HepG2 (cell line): ENCODE measurements around the gene PANK4. TPM values are rescaled to one million over a fixed set of nuclear protein-coding genes. Genes with fewer than 3 reads are reported as not detected.

Experiments used
- CENPX ChIP-seq: sonication (generic); formaldehyde crosslinking; IDR thresholded peaks from 2 replicates; pipeline ENCODE4 v1.9.0; 2021; ENCODE audit warnings: mild to moderate bottlenecking, missing genetic modification reagents, moderate library complexity
- ISL2 ChIP-seq: sonication (generic); formaldehyde crosslinking; IDR thresholded peaks from 2 replicates; pipeline ENCODE4 v1.5.0; 2020; ENCODE audit warnings: missing genetic modification reagents
- MAFG ChIP-seq: sonication (generic); formaldehyde crosslinking; IDR thresholded peaks from 2 replicates; pipeline ENCODE4 v1.5.1; 2020; ENCODE audit warnings: mild to moderate bottlenecking, missing genetic modification reagents
- MAFK ChIP-seq, 2 experiments: IDR thresholded peaks in 1 of 2; conservative IDR thresholded peaks in 1 of 2; 2 replicates each; pipeline ENCODE4 v1.6.1; 2011; ENCODE audit warnings: improper control_type of control experiment in 2 of 2, low read length in 2 of 2
- MLLT10 ChIP-seq: sonication (generic); formaldehyde crosslinking; IDR thresholded peaks from 2 replicates; pipeline ENCODE4 v1.4.0; 2020; ENCODE audit warnings: missing genetic modification reagents
- MTA3 ChIP-seq: sonication (generic); formaldehyde crosslinking; IDR thresholded peaks from 2 replicates; pipeline ENCODE4 v1.4.0; 2020; ENCODE audit warnings: missing genetic modification reagents
- NONO ChIP-seq, 2 experiments: fragments of 450-650 bp in 1 of 2; sonication (generic) in 1 of 2; formaldehyde crosslinking in 1 of 2; IDR thresholded peaks in 1 of 2; conservative IDR thresholded peaks in 1 of 2; 2 replicates each; pipeline versions ENCODE4 v1.6.1 to v1.8.0; 2017 to 2022; ENCODE audit warnings: mild to moderate bottlenecking in 1 of 2, missing genetic modification reagents in 1 of 2, moderate library complexity in 1 of 2
- NR2F2 ChIP-seq: IDR thresholded peaks from 2 replicates; pipeline ENCODE4 v1.6.1; 2012; ENCODE audit warnings: low read depth, inconsistent platforms, borderline replicate concordance
- POLR2A ChIP-seq, 2 experiments: IDR thresholded peaks; 2 replicates each; pipeline ENCODE4 v1.6.1; 2011; ENCODE audit warnings: low read depth in 2 of 2, low read length in 2 of 2, mild to moderate bottlenecking in 1 of 2, moderate library complexity in 1 of 2; ENCODE audit not compliant: insufficient read depth in 1 of 2
- POLR2AphosphoS2 ChIP-seq: IDR thresholded peaks from 2 replicates; pipeline ENCODE4 v1.6.1; 2011; ENCODE audit warnings: low read depth, low read length, improper control_type of control experiment
- PRPF4 ChIP-seq: fragments of 200-400 bp; formaldehyde crosslinking; IDR thresholded peaks from 2 replicates; pipeline ENCODE4 v1.6.1; 2016; ENCODE audit warnings: low read length, low read depth; ENCODE audit not compliant: poor library complexity, severe bottlenecking
- PTBP1 ChIP-seq: fragments of 200-400 bp; formaldehyde crosslinking; IDR thresholded peaks from 2 replicates; pipeline ENCODE4 v1.6.1; 2018; ENCODE audit warnings: low read length, low read depth; ENCODE audit not compliant: poor library complexity, severe bottlenecking
- RBFOX2 ChIP-seq: fragments of 200-400 bp; formaldehyde crosslinking; IDR thresholded peaks from 2 replicates; pipeline ENCODE4 v1.6.1; 2017; ENCODE audit warnings: low read depth, mild to moderate bottlenecking, low read length
- TFAP4 ChIP-seq: sonication (generic); IDR thresholded peaks from 2 replicates; pipeline ENCODE4 v1.6.1; 2016; ENCODE audit warnings: low read depth, borderline replicate concordance
- THYN1 ChIP-seq: sonication (generic); formaldehyde crosslinking; IDR thresholded peaks from 2 replicates; pipeline ENCODE4 v1.8.1; 2023; ENCODE audit warnings: low read depth, mild to moderate bottlenecking, moderate library complexity, missing genetic modification reagents, borderline replicate concordance
- ZNF101 ChIP-seq: sonication (generic); formaldehyde crosslinking; IDR thresholded peaks from 2 replicates; pipeline ENCODE4 v1.4.0; 2020; ENCODE audit warnings: mild to moderate bottlenecking, low read depth, missing genetic modification reagents, borderline replicate concordance
- ZNF274 ChIP-seq: sonication (generic); formaldehyde crosslinking; IDR thresholded peaks from 2 replicates; pipeline ENCODE4 v1.5.1; 2020; ENCODE audit warnings: mild to moderate bottlenecking, missing genetic modification reagents
- ZNF280D ChIP-seq: sonication (generic); formaldehyde crosslinking; IDR thresholded peaks from 2 replicates; pipeline ENCODE4 v1.5.1; 2020; ENCODE audit warnings: mild to moderate bottlenecking, missing genetic modification reagents
- ZNF337 ChIP-seq: sonication (generic); formaldehyde crosslinking; IDR thresholded peaks from 2 replicates; pipeline ENCODE4 v1.5.1; 2020; ENCODE audit warnings: missing genetic modification reagents, low read depth, mild to moderate bottlenecking, borderline replicate concordance
- ZNF501 ChIP-seq: sonication (generic); formaldehyde crosslinking; IDR thresholded peaks from 2 replicates; pipeline ENCODE4 v1.5.1; 2020; ENCODE audit warnings: mild to moderate bottlenecking, moderate library complexity, missing genetic modification reagents
- ZNF672 ChIP-seq: sonication (generic); formaldehyde crosslinking; IDR thresholded peaks from 2 replicates; pipeline ENCODE4 v1.8.1; 2022; ENCODE audit warnings: missing genetic modification reagents
- polyA plus RNA-seq, 8 experiments: library from polyadenylated mRNA; depleted of rRNA in 3 of 8; stranded (reverse) in 7 of 8; unstranded in 1 of 8; fragments of >200 nt; fragmentation: Illumina TruSeq in 4 of 8; extraction: Trizol in 4 of 8; gene quantifications; 2 replicates each; pipeline versions ENCODE4 v1.2.1 to v1.2.3, GENCODE V29; 2011 to 2016; ENCODE audit warnings: low read depth in 4 of 8, missing spikeins in 1 of 8, mixed read lengths in 1 of 8; ENCODE audit not compliant: insufficient read depth in 1 of 8
- total RNA-seq, 5 experiments: library from RNA; depleted of rRNA; stranded (reverse); fragments of >200 nt; fragmentation: Illumina TruSeq; extraction: Trizol; gene quantifications; 2 replicates each; pipeline ENCODE4 v1.2.3, GENCODE V29; 2016; ENCODE audit warnings: low read depth in 1 of 5

Gene PANK4
- total and polyA plus RNA-seq, 2 of the 13 experiments (the other 11 are each of a cell fraction or from before 2014, with no cell fraction given) = 17.4 to 19.3 TPM

- TF ChIP-seq NONO (IDR thresholded peaks at IDR 0.05) (no peak), NONO (CRISPR knock-in tag; conservative IDR thresholded peaks at IDR 0.05) (no peak), ZNF672 (CRISPR knock-in tag) (no peak), PRPF4 (no peak), THYN1 (CRISPR knock-in tag) (no peak), CENPX (CRISPR knock-in tag) (no peak), ISL2 (CRISPR knock-in tag) (no peak), ZNF274 (CRISPR knock-in tag) (peak; percentile 84; the same call in 1 of the 2 replicates), ZNF337 (CRISPR knock-in tag) (no peak), MTA3 (CRISPR knock-in tag) (no peak), PTBP1 (no peak), NR2F2 (no peak), MAFK (conservative IDR thresholded peaks at IDR 0.05 in 1 of 2, IDR thresholded peaks at IDR 0.05 in 1 of 2; ENCODE audit: low read length in 2 of 2) (no peak), RBFOX2 (peak; percentile 77), MLLT10 (no peak), MAFG (no peak), TFAP4 (no peak), POLR2A (IDR thresholded peaks at IDR 0.05; ENCODE audit: insufficient read depth in 1 of 2, low read depth in 2 of 2, low read length in 2 of 2) (peak in 1 of 2 experiments; percentile 73; a peak in 2 of 4 replicates), ZNF280D (CRISPR knock-in tag) (no peak), POLR2AphosphoS2 (no peak), ZNF101 (no peak), ZNF501 (CRISPR knock-in tag) (no peak)
These were observed at the start of gene PANK4 (continued) for GRCh38 chr1:2525920-2526823.
